Fibroblast of skin of left biceps (primary cell): ENCODE data around the gene BCL3.
"Not testable (repeated sequence)": the region's sequence is repeated elsewhere in the genome, so short reads cannot be mapped to it uniquely, and the experiment has no call there.

Source experiments
- DNase-seq, 2 experiments: peaks; one replicate each; pipeline ENCODE4 v3.0.0-alpha.2; 2013; ENCODE audit warnings: low read depth in 2 of 2

Gene BCL3

GRCh38 chr19:44757735-44758505 lies 9.4 kb downstream of the BCL3 start:
- no peak for DNase-seq

- DNase-seq: no peak
These were observed 10.1 kb downstream of the BCL3 start for GRCh38 chr19:44758596-44758995.

- DNase-seq: no peak
These were observed 10.7 kb downstream of the BCL3 start for GRCh38 chr19:44759083-44759804.

- no peak for DNase-seq
These were observed 13.5 kb downstream of the BCL3 start for GRCh38 chr19:44762038-44762437.

- no peak for DNase-seq
These were observed 16.8 kb downstream of the BCL3 start for GRCh38 chr19:44765033-44765948.

- DNase-seq: no peak
These were observed 17.4 kb downstream of the BCL3 start for GRCh38 chr19:44765949-44766335.

GRCh38 chr19:44767295-44768180 lies 19.0 kb downstream of the BCL3 start:
- DNase-seq: no peak

- DNase-seq: peak; percentile 64 to 66
These were observed 22.2 kb downstream of the BCL3 start for GRCh38 chr19:44770550-44771257.

GRCh38 chr19:44772144-44772543 lies 23.6 kb downstream of the BCL3 start:
- DNase-seq: not testable (repeated sequence)

GRCh38 chr19:44772959-44773358 lies 24.5 kb downstream of the BCL3 start:
- no peak for DNase-seq

- DNase-seq: no peak
These were observed 27.2 kb downstream of the BCL3 start for GRCh38 chr19:44775676-44776240.

GRCh38 chr19:44776402-44777096 lies 28.0 kb downstream of the BCL3 start:
- no peak for DNase-seq

GRCh38 chr19:44777715-44778347 lies 29.3 kb downstream of the BCL3 start, which contains the start of gene CBLC:
CBLC (plus strand) TSS chr19:44777890; CDS start chr19:44777932, 42 bp downstream.
- no peak for DNase-seq

GRCh38 chr19:44779150-44779549 lies 30.6 kb downstream of the BCL3 start:
- DNase-seq: no peak

- DNase-seq: not testable (repeated sequence)
These were observed 33.2 kb downstream of the BCL3 start for GRCh38 chr19:44781694-44782093.

GRCh38 chr19:44782729-44783128 lies 34.2 kb downstream of the BCL3 start:
- DNase-seq: no peak

GRCh38 chr19:44783545-44783944 lies 35.0 kb downstream of the BCL3 start:
- no peak for DNase-seq

GRCh38 chr19:44785271-44785670 lies 36.8 kb downstream of the BCL3 start:
- DNase-seq: no peak

- no peak for DNase-seq
These were observed 37.5 kb downstream of the BCL3 start for GRCh38 chr19:44785993-44786392.
